Spleen (tissue), 7 donors: Measurements from ENCODE around the gene MOB3B.

Experiments
- CTCF ChIP-seq, 11 experiments: fragments of 200-600 bp in 7 of 11; fragments of 450-650 bp in 4 of 11; sonication (generic) in 4 of 11; IDR thresholded peaks in 8 of 11; conservative IDR thresholded peaks in 3 of 11; 1 replicate in 7 of 11; 2 replicates in 4 of 11; pipeline versions ENCODE4 v1.4.0 to v1.8.0; 2016 to 2021; ENCODE audit warnings: antibody characterized with exemption in 11 of 11, inconsistent platforms in 4 of 11, mild to moderate bottlenecking in 1 of 11
- POLR2A ChIP-seq, 3 donors: fragments of 450-650 bp; IDR thresholded peaks; one replicate each; pipeline ENCODE4 v1.5.1; 2017; ENCODE audit warnings: antibody characterized with exemption in 3 of 3, mild to moderate bottlenecking in 1 of 3
- POLR2AphosphoS5 ChIP-seq, 3 donors: sonication (generic); formaldehyde crosslinking; IDR thresholded peaks; one replicate each; pipeline ENCODE4 v1.5.1; 2017; ENCODE audit warnings: antibody characterized with exemption in 3 of 3
- donor health status: DM: no; HTN: no; CAD: no; lungs with moderate emphysema.
- donor health status: DM: no; HTN: no; CAD: no.
- donor health status: DM: no; HTN: no; CAD: no.

GRCh38 chr9:27572061-27572460 lies 42.4 kb upstream of the MOB3B start:
- TF ChIP-seq CTCF (IDR thresholded peaks at IDR 0.05 in 8 of 11, conservative IDR thresholded peaks at IDR 0.05 in 3 of 11) (no peak), POLR2AphosphoS5 (IDR thresholded peaks at IDR 0.05) (no peak), POLR2A (IDR thresholded peaks at IDR 0.05) (no peak)
